HepG2 (cell line): ENCODE data around the gene STIM1. TPM values are rescaled to one million over a fixed set of nuclear protein-coding genes. Genes with fewer than 3 reads are reported as not detected.
A peak's percentile ranks its signal among the peaks of the same experiment; 100 is the strongest.

ENCODE experiments used
- AGO1 ChIP-seq: fragments of 200-400 bp; formaldehyde crosslinking; IDR thresholded peaks from 2 replicates; pipeline ENCODE4 v1.6.1; 2017; ENCODE audit warnings: mild to moderate bottlenecking, low read depth, low read length, moderate library complexity; ENCODE audit not compliant: poor library complexity, severe bottlenecking
- FOXP4 ChIP-seq: sonication (generic); formaldehyde crosslinking; IDR thresholded peaks from 2 replicates; pipeline ENCODE4 v1.4.0; 2020; ENCODE audit warnings: missing genetic modification reagents
- HNF1A ChIP-seq, 2 experiments: sonication (generic) in 1 of 2; formaldehyde crosslinking in 1 of 2; IDR thresholded peaks; 2 replicates each; pipeline versions ENCODE4 v1.4.0 to v1.6.1; 2016 to 2020; ENCODE audit warnings: borderline replicate concordance in 1 of 2, low read depth in 1 of 2, mild to moderate bottlenecking in 1 of 2, missing genetic modification reagents in 1 of 2
- MED1 ChIP-seq: sonication (generic); formaldehyde crosslinking; IDR thresholded peaks from 2 replicates; pipeline ENCODE4 v1.4.0; 2020; ENCODE audit warnings: missing genetic modification reagents
- NCOA2 ChIP-seq: sonication (generic); formaldehyde crosslinking; IDR thresholded peaks from 2 replicates; pipeline ENCODE4 v1.8.0; 2022; ENCODE audit warnings: inconsistent platforms
- PRDM15 ChIP-seq: sonication (generic); formaldehyde crosslinking; IDR thresholded peaks from 2 replicates; pipeline ENCODE4 v1.4.0; 2020; ENCODE audit warnings: missing genetic modification reagents
- SCMH1 ChIP-seq: sonication (generic); formaldehyde crosslinking; IDR thresholded peaks from 2 replicates; pipeline ENCODE4 v1.9.0; 2021; ENCODE audit warnings: missing genetic modification reagents, mild to moderate bottlenecking, borderline replicate concordance
- TBP ChIP-seq: sonication (generic); formaldehyde crosslinking; IDR thresholded peaks from 2 replicates; pipeline ENCODE4 v1.5.0; 2020; ENCODE audit warnings: missing genetic modification reagents
- ZMYM4 ChIP-seq: sonication (generic); formaldehyde crosslinking; IDR thresholded peaks from 2 replicates; pipeline ENCODE4 v1.8.1; 2023; ENCODE audit warnings: mild to moderate bottlenecking, missing genetic modification reagents
- ZNF10 ChIP-seq: sonication (generic); formaldehyde crosslinking; IDR thresholded peaks from 2 replicates; pipeline ENCODE4 v1.4.0; 2020; ENCODE audit warnings: mild to moderate bottlenecking, low read depth, missing genetic modification reagents, borderline replicate concordance
- ZNF331 ChIP-seq: sonication (generic); formaldehyde crosslinking; IDR thresholded peaks from 2 replicates; pipeline ENCODE4 v1.4.0; 2020; ENCODE audit warnings: missing genetic modification reagents
- ZNF503 ChIP-seq: sonication (generic); formaldehyde crosslinking; IDR thresholded peaks from 2 replicates; pipeline ENCODE4 v1.4.0; 2020; ENCODE audit warnings: missing genetic modification reagents
- ZNF513 ChIP-seq: sonication (generic); formaldehyde crosslinking; conservative IDR thresholded peaks from 2 replicates; pipeline ENCODE4 v1.5.0; 2020; ENCODE audit warnings: missing genetic modification reagents
- polyA plus RNA-seq, 8 experiments: library from polyadenylated mRNA; depleted of rRNA in 3 of 8; stranded (reverse) in 7 of 8; unstranded in 1 of 8; fragments of >200 nt; fragmentation: Illumina TruSeq in 4 of 8; extraction: Trizol in 4 of 8; gene quantifications; 2 replicates each; pipeline versions ENCODE4 v1.2.1 to v1.2.3, GENCODE V29; 2011 to 2016; ENCODE audit warnings: low read depth in 4 of 8, missing spikeins in 1 of 8, mixed read lengths in 1 of 8; ENCODE audit not compliant: insufficient read depth in 1 of 8
- total RNA-seq, 5 experiments: library from RNA; depleted of rRNA; stranded (reverse); fragments of >200 nt; fragmentation: Illumina TruSeq; extraction: Trizol; gene quantifications; 2 replicates each; pipeline ENCODE4 v1.2.3, GENCODE V29; 2016; ENCODE audit warnings: low read depth in 1 of 5

Gene STIM1
- total and polyA plus RNA-seq, 2 of the 13 experiments (the other 11 are each of a cell fraction or from before 2014, with no cell fraction given), result 19.2 to 28.5 TPM

DNA sequence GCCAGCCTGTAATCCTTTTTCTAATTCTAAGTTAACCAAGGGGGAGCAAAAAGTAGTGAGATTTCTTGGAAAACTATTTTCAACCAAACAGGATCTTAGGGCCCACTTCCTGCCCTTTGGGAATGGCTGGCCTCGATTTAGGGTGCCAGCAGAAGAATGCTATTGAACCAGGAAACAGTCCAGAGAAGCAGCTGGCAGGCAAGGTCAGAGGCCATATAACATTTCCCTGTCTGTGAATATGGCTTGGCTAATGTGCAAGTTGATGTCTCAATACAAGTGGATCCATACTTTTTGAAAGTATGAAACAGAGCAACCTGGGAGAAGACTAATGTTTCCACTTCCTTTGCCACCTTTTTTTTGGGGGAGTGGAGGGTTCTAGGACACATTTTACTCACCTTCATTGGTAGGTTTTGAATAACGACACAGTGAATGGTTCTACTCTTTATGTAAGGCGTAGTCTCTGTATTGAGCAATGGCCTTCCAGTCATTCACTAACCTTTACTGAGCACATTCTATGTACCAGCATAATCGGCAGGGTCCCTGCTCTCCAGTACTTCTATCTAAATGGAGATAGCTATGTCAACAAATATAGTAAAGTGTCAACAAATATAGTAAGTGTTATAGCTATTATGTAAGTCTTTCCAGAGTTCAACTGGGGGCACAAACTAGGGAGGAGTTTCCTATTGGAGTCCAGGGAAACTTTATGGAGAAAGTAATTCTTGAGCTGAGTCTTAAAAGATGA is 204.9 kb downstream of the STIM1 start (continued):
- TF ChIP-seq NCOA2 (CRISPR knock-in tag), result peak; percentile 82
- peak; percentile 50; the same call in 1 of the 2 replicates for TF ChIP-seq ZNF503 (CRISPR knock-in tag)
- TF ChIP-seq TBP (CRISPR knock-in tag), result no peak
- TF ChIP-seq ZNF10 (CRISPR knock-in tag), result no peak
- no peak for TF ChIP-seq HNF1A (IDR thresholded peaks at IDR 0.05; ENCODE audit: low read depth)
- TF ChIP-seq HNF1A (CRISPR knock-in tag; IDR thresholded peaks at IDR 0.05; ENCODE audit: borderline replicate concordance), result peak; percentile 30; the same call in 1 of the 2 replicates
- TF ChIP-seq AGO1, result no peak
- peak; percentile 86 for TF ChIP-seq ZNF331
- TF ChIP-seq MED1 (CRISPR knock-in tag), result 0 out of 2 replicates have a peak, but pooled peaks have one; percentile 28
- no peak for TF ChIP-seq PRDM15 (CRISPR knock-in tag)
- TF ChIP-seq ZNF513 (CRISPR knock-in tag), result no peak
- peak; percentile 41; the same call in 1 of the 2 replicates for TF ChIP-seq ZMYM4 (CRISPR knock-in tag)
- peak; percentile 56 for TF ChIP-seq FOXP4 (CRISPR knock-in tag)
- no peak for TF ChIP-seq SCMH1 (CRISPR knock-in tag)
